ENCODE results near the gene PTGS1.

Gene PTGS1

DNA sequence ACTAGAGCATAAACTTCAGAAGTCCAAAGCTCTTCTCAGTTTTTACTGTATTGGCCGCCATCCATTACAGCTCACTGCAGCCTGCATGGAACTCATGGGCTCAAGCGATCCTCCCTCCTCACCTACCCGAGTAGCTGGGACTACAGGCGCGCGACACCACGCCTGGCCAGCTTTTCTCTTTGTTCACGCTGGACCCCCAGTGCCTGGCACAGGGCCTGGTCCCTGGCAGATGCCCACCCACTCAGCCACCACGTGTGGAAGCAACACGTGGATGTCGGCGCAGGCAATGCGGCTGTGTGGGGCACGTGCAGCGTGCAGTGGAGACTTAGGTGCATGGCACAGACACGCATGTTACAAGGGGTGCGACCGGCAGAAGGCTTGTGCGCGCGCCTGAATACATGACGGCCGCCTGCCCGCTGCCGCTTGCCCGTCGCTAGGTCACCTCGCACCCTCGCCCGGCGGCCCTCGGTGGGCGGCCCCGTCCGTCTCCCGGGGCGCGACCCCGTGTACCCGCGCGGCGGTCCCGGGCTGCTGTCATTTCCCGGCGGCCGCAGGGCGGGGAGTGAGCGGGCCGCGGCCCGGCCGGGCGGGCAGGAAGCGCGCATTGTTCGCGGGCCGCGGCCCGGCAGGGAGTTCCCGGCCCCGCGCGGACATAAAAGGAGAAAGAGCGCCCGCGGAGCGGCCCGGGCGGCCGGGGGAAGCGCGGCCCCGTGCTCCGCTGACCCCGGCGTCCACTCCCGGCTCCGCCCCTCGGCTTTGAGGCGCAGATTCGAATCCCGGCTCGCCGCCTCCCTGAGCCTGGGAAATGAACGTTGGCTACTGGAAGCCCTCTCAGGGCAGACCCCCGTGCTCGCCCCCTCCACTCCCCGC, 24.1 kb upstream of the PTGS1 start:
- 16% methylated on average over 70 of the region's 90 CpGs for WGBS (ENCODE audit: insufficient coverage)
- peak in 2 of 3 donors; percentile 55 to 79 for DNase-seq

DNA sequence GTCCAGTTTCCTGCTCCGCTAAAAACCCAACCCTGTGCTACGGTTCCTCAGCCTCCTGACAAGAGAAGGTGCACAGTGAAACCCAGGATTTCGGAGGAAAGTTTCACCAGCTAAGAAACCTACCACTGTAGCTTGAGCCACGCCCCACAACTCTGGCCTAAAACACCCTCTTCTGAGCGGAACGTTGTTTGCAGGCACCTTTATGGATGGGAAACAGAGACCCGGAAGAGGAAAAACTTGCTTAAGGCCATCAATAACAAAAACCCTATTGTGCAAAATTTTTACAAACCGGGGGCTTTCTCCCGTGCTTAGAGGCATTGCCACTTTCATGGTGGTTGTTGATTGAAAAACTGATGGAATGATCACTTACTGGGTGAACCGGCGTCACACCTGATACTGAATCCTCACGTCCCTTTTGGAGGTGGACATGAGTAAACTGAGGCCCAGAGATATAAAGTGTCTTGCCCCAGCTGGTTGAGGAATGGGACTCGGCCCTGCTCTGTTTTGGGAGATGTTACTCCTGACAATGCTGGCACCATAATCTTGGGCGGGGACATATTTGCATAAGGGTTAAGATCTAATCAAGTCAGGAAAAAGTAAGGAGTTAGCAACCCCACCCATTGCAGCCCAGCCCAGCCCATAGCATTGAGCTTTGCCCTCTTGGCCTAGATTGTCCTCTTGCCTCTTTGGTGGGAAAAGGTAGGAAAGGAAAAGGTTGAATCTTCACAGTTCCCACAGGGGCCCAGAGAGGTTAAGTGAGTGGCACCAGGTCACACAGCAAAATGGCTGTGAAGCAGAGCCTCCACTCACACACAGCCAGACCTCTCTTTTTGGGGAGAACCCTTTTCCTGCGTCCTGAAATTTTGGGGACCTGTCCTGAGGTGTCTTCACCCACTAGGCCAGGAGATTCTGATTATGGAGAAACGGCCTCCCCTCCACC, 23.2 kb upstream of the PTGS1 start:
- peaks cover 0 to 1% (median 0%) of the 10 kb centered on the region in 5 experiments for H3K9me3 ChIP-seq (ENCODE audit: control extremely low read depth in 1 of 5, control insufficient read depth in 4 of 5, insufficient read depth in 2 of 5, low read depth in 1 of 5, low read length in 4 of 5)
- 38% methylated on average over 12 of the region's 16 CpGs for whole genome bisulfite sequencing (ENCODE audit: insufficient coverage)
- H3K27ac ChIP-seq (ENCODE audit: insufficient read depth in 1 of 2, low read depth in 1 of 2, low read length in 2 of 2, poor library complexity in 1 of 2, severe bottlenecking in 2 of 2): no peak overlapping the region
- H3K4me3 ChIP-seq (ENCODE audit: control insufficient read depth in 1 of 7, extremely low read depth in 1 of 7, insufficient read depth in 4 of 7, low read depth in 2 of 7, low read length in 6 of 7): peak overlapping the region; percentile 13 to 78 (median 65)
- H3K27me3 ChIP-seq (replicated peaks in 2 of 5; ENCODE audit: control insufficient read depth in 4 of 5, insufficient read depth in 5 of 5, low read length in 4 of 5): no peaks in the 10 kb centered on the region
- peak; percentile 47 to 67 (median 53) for DNase-seq
- H3K36me3 ChIP-seq (ENCODE audit: control insufficient read depth in 4 of 4, insufficient read depth in 4 of 4, low read length in 3 of 4): no peaks in the 10 kb centered on the region
- ChIA-PET CTCF (interaction anchor here (0.6 to 14.5 kb wide), 8 partner anchors 9 to 249 kb away, joined by 3 to 277 read pairs (median 8); partner anchors contain the start of genes MRRF and RBM18), POLR2A (no interaction called here)
- peaks cover 0 to 28% (median 18%) of the 10 kb centered on the region in 4 experiments for H3K4me1 ChIP-seq (ENCODE audit: control extremely low read depth in 1 of 4, control insufficient read depth in 4 of 4, insufficient read depth in 4 of 4, low read length in 3 of 4)

More for the DNA sequence above, 24.1 kb upstream of the PTGS1 start:
- Histone ChIP-seq H3K9me3 (ENCODE audit: control extremely low read depth in 1 of 5, control insufficient read depth in 4 of 5, insufficient read depth in 2 of 5, low read depth in 1 of 5, low read length in 4 of 5) (no peaks in the 10 kb centered on the region), H3K27me3 (replicated peaks in 2 of 5; ENCODE audit: control insufficient read depth in 4 of 5, insufficient read depth in 5 of 5, low read length in 4 of 5) (no peaks in the 10 kb centered on the region), H3K27ac (ENCODE audit: insufficient read depth in 1 of 2, low read depth in 1 of 2, low read length in 2 of 2, poor library complexity in 1 of 2, severe bottlenecking in 2 of 2) (no peak overlapping the region), H3K4me1 (ENCODE audit: control extremely low read depth in 1 of 4, control insufficient read depth in 4 of 4, insufficient read depth in 4 of 4, low read length in 3 of 4) (peaks cover 0 to 28% (median 18%) of the 10 kb centered on the region in 4 experiments), H3K4me3 (ENCODE audit: control insufficient read depth in 1 of 7, extremely low read depth in 1 of 7, insufficient read depth in 4 of 7, low read depth in 2 of 7, low read length in 6 of 7) (peak overlapping the region in 6 of 7 experiments; percentile 40 to 78 (median 66)), H3K36me3 (ENCODE audit: control insufficient read depth in 4 of 4, insufficient read depth in 4 of 4, low read length in 3 of 4) (no peaks in the 10 kb centered on the region)
- CTCF ChIA-PET: interaction anchor here (0.6 to 14.5 kb wide), 9 partner anchors 8 to 248 kb away, joined by 3 to 277 read pairs (median 5); partner anchors contain the start of genes MRRF and RBM18
- POLR2A ChIA-PET: no interaction called here

DNA sequence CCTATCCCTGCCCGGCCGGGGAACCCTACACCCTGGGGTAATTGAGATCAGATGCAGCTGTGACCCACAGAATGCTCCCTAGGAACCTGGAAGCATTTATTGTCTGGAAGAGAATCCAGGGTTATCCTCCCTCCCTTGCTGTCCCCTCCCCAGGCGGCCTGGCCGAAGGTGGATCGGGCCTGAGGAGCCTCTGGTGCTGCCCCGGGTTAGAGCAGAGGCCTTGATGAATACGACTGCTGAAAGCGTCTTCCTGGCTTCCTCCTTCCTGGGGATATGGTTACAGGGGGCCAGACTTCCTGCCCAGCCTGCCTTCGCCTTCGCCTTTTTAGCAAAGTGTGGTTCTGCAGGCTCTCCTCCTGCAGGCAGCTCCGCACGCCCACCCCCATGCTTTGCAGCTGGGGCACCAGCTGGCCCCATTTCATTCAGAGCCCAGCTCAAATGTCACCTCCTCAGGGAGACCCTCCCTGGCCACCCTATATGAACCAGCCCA, 22.5 kb upstream of the PTGS1 start:
- ChIA-PET CTCF (interaction anchor here (1.3 to 14.5 kb wide), 6 partner anchors 9 to 250 kb away, joined by 3 to 277 read pairs (median 8); no protein-coding TSS in a partner anchor), POLR2A (no interaction called here)
- Histone ChIP-seq H3K27me3 (replicated peaks in 2 of 5; ENCODE audit: control insufficient read depth in 4 of 5, insufficient read depth in 5 of 5, low read length in 4 of 5) (no peaks in the 10 kb centered on the region), H3K4me3 (ENCODE audit: control insufficient read depth in 1 of 7, extremely low read depth in 1 of 7, insufficient read depth in 4 of 7, low read depth in 2 of 7, low read length in 6 of 7) (peak overlapping the region in 3 of 7 experiments; percentile 13 to 32 (median 13)), H3K27ac (ENCODE audit: insufficient read depth in 1 of 2, low read depth in 1 of 2, low read length in 2 of 2, poor library complexity in 1 of 2, severe bottlenecking in 2 of 2) (no peak overlapping the region), H3K9me3 (ENCODE audit: control extremely low read depth in 1 of 5, control insufficient read depth in 4 of 5, insufficient read depth in 2 of 5, low read depth in 1 of 5, low read length in 4 of 5) (peaks cover 0 to 7% (median 3%) of the 10 kb centered on the region in 5 experiments), H3K36me3 (ENCODE audit: control insufficient read depth in 4 of 4, insufficient read depth in 4 of 4, low read length in 3 of 4) (no peaks in the 10 kb centered on the region), H3K4me1 (ENCODE audit: control extremely low read depth in 1 of 4, control insufficient read depth in 4 of 4, insufficient read depth in 4 of 4, low read length in 3 of 4) (peaks cover 0 to 28% (median 18%) of the 10 kb centered on the region in 4 experiments)
- DNase-seq: peak in 2 of 3 donors; percentile 40 to 53
- 15% methylated on average over 10 of the region's 12 CpGs for WGBS (ENCODE audit: insufficient coverage)

- POLR2A ChIA-PET: no interaction called here
- H3K4me1 ChIP-seq (ENCODE audit: control extremely low read depth in 1 of 4, control insufficient read depth in 4 of 4, insufficient read depth in 4 of 4, low read length in 3 of 4): peaks cover 0 to 28% (median 18%) of the 10 kb centered on the region in 4 experiments
Measured at GRCh38 chr9:122348791-122349190, 22.0 kb upstream of the PTGS1 start.

DNA sequence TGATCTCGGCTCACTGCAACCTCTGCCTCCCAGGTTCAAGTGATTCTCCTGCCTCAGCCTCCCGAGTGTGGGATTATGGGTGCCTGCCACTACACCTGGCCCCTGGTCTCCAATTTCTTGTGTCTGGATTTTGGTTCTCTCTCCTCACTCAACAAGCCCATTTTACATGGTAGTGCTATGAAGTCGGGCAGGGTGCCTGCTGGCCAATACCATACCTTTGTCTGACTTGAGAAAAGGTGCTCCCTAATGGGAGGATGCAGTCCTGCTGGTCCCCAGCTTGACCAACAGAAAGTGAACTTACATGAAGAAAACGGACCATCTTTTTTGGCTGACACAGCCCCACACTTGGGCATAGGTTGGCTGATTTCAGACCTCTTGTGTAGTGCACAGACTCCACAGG, 21.6 kb upstream of the PTGS1 start:
- no peak overlapping the region for H3K27ac ChIP-seq (ENCODE audit: insufficient read depth in 1 of 2, low read depth in 1 of 2, low read length in 2 of 2, poor library complexity in 1 of 2, severe bottlenecking in 2 of 2)
- no peaks in the 10 kb centered on the region for H3K27me3 ChIP-seq (replicated peaks in 2 of 5; ENCODE audit: control insufficient read depth in 4 of 5, insufficient read depth in 5 of 5, low read length in 4 of 5)
- H3K36me3 ChIP-seq (ENCODE audit: control insufficient read depth in 4 of 4, insufficient read depth in 4 of 4, low read length in 3 of 4): no peaks in the 10 kb centered on the region
- peaks cover 0 to 9% (median 3%) of the 10 kb centered on the region in 5 experiments for H3K9me3 ChIP-seq (ENCODE audit: control extremely low read depth in 1 of 5, control insufficient read depth in 4 of 5, insufficient read depth in 2 of 5, low read depth in 1 of 5, low read length in 4 of 5)
- no peak overlapping the region for H3K4me3 ChIP-seq (ENCODE audit: control insufficient read depth in 1 of 7, extremely low read depth in 1 of 7, insufficient read depth in 4 of 7, low read depth in 2 of 7, low read length in 6 of 7)
- peaks cover 0 to 28% (median 19%) of the 10 kb centered on the region in 4 experiments for H3K4me1 ChIP-seq (ENCODE audit: control extremely low read depth in 1 of 4, control insufficient read depth in 4 of 4, insufficient read depth in 4 of 4, low read length in 3 of 4)
- ChIA-PET CTCF (interaction anchor here (0.8 to 14.5 kb wide), 17 partner anchors 9 to 460 kb away, joined by 3 to 277 read pairs (median 5); partner anchors contain the start of genes MRRF and RBM18), POLR2A (no interaction called here)
- WGBS (ENCODE audit: insufficient coverage): 96% methylated on average over 3 of the region's 4 CpGs
- no peak for DNase-seq

More at GRCh38 chr9:122348791-122349190, 22.0 kb upstream of the PTGS1 start:
- H3K27me3 ChIP-seq (replicated peaks in 2 of 5; ENCODE audit: control insufficient read depth in 4 of 5, insufficient read depth in 5 of 5, low read length in 4 of 5): no peaks in the 10 kb centered on the region
- H3K36me3 ChIP-seq (ENCODE audit: control insufficient read depth in 4 of 4, insufficient read depth in 4 of 4, low read length in 3 of 4): no peaks in the 10 kb centered on the region
- WGBS (ENCODE audit: insufficient coverage): no CpG with 5 or more reads among the region's 2 CpGs
- CTCF ChIA-PET: interaction anchor here (1.0 to 14.5 kb wide), 7 partner anchors 9 to 460 kb away, joined by 3 to 277 read pairs (median 10); no protein-coding TSS in a partner anchor
- no peak overlapping the region for H3K4me3 ChIP-seq (ENCODE audit: control insufficient read depth in 1 of 7, extremely low read depth in 1 of 7, insufficient read depth in 4 of 7, low read depth in 2 of 7, low read length in 6 of 7)
- peaks cover 0 to 9% (median 3%) of the 10 kb centered on the region in 5 experiments for H3K9me3 ChIP-seq (ENCODE audit: control extremely low read depth in 1 of 5, control insufficient read depth in 4 of 5, insufficient read depth in 2 of 5, low read depth in 1 of 5, low read length in 4 of 5)
- DNase-seq: no peak
- no peak overlapping the region for H3K27ac ChIP-seq (ENCODE audit: insufficient read depth in 1 of 2, low read depth in 1 of 2, low read length in 2 of 2, poor library complexity in 1 of 2, severe bottlenecking in 2 of 2)

GRCh38 chr9:122350577-122351355, 20.1 kb upstream of the PTGS1 start:
- DNase-seq: peak; percentile 71 to 84 (median 82)
- H3K4me3 ChIP-seq (ENCODE audit: control insufficient read depth in 1 of 7, extremely low read depth in 1 of 7, insufficient read depth in 4 of 7, low read depth in 2 of 7, low read length in 6 of 7): no peak overlapping the region
- H3K27me3 ChIP-seq (replicated peaks in 2 of 5; ENCODE audit: control insufficient read depth in 4 of 5, insufficient read depth in 5 of 5, low read length in 4 of 5): no peaks in the 10 kb centered on the region
- ChIA-PET POLR2A (interaction anchor here (0.8 kb wide), 1 partner anchor 228 kb away, joined by 3 read pairs; no protein-coding TSS in a partner anchor), CTCF (interaction anchor here (0.6 to 14.5 kb wide), 41 partner anchors 11 to 547 kb away, joined by 3 to 277 read pairs (median 4); partner anchors contain the start of genes MRRF and RBM18)
- WGBS (ENCODE audit: insufficient coverage): 44% methylated on average over 11 of the region's 11 CpGs
- peaks cover 0 to 41% (median 30%) of the 10 kb centered on the region in 4 experiments for H3K4me1 ChIP-seq (ENCODE audit: control extremely low read depth in 1 of 4, control insufficient read depth in 4 of 4, insufficient read depth in 4 of 4, low read length in 3 of 4)
- H3K9me3 ChIP-seq (ENCODE audit: control extremely low read depth in 1 of 5, control insufficient read depth in 4 of 5, insufficient read depth in 2 of 5, low read depth in 1 of 5, low read length in 4 of 5): peaks cover 0 to 9% (median 3%) of the 10 kb centered on the region in 5 experiments
- H3K27ac ChIP-seq (ENCODE audit: insufficient read depth in 1 of 2, low read depth in 1 of 2, low read length in 2 of 2, poor library complexity in 1 of 2, severe bottlenecking in 2 of 2): no peak overlapping the region
- H3K36me3 ChIP-seq (ENCODE audit: control insufficient read depth in 4 of 4, insufficient read depth in 4 of 4, low read length in 3 of 4): no peaks in the 10 kb centered on the region
